GM10847 (cell line): ENCODE data around the gene MAN1C1.

ENCODE experiments used
- POLR2A ChIP-seq: IDR thresholded peaks from 2 replicates; pipeline ENCODE4 v1.6.1; 2011; ENCODE audit not compliant: insufficient read length; ENCODE audit errors: extremely low read depth

MAN1C1 gene

GRCh38 chr1:25770541-25771220 is 154.1 kb downstream of the MAN1C1 start:
- TF ChIP-seq POLR2A, result no peak

GRCh38 chr1:25771221-25772114 is 154.9 kb downstream of the MAN1C1 start:
- TF ChIP-seq POLR2A, result no peak

GRCh38 chr1:25772164-25772563 is 155.6 kb downstream of the MAN1C1 start:
- TF ChIP-seq POLR2A, result no peak

GRCh38 chr1:25772692-25773245 is 156.2 kb downstream of the MAN1C1 start:
- TF ChIP-seq POLR2A, result no peak

- no peak for TF ChIP-seq POLR2A
Observed at GRCh38 chr1:25773441-25774125, 157.0 kb downstream of the MAN1C1 start.

GRCh38 chr1:25774206-25774803 is 157.7 kb downstream of the MAN1C1 start:
- no peak for TF ChIP-seq POLR2A

- TF ChIP-seq POLR2A, result no peak
Observed at GRCh38 chr1:25774921-25775771, 158.6 kb downstream of the MAN1C1 start.

- no peak for TF ChIP-seq POLR2A
Observed at GRCh38 chr1:25779388-25779787, 162.8 kb downstream of the MAN1C1 start.

- TF ChIP-seq POLR2A, result no peak
Observed at GRCh38 chr1:25779894-25780293, 163.3 kb downstream of the MAN1C1 start.

GRCh38 chr1:25780318-25781129 is 163.9 kb downstream of the MAN1C1 start:
- no peak for TF ChIP-seq POLR2A

GRCh38 chr1:25781130-25781433 is 164.5 kb downstream of the MAN1C1 start:
- TF ChIP-seq POLR2A, result no peak

- no peak for TF ChIP-seq POLR2A
Observed at GRCh38 chr1:25782608-25783201, 166.1 kb downstream of the MAN1C1 start.

- no peak for TF ChIP-seq POLR2A
Observed at GRCh38 chr1:25784575-25785051, 168.0 kb downstream of the MAN1C1 start.
